Measurements from ENCODE around the gene INO80D. TPM values are rescaled to one million over a fixed set of nuclear protein-coding genes. Genes with fewer than 3 reads are reported as not detected.
A peak's percentile ranks its signal among the peaks of the same experiment; 100 is the strongest.
"Not testable (repeated sequence)": the region's sequence is repeated elsewhere in the genome, so short reads cannot be mapped to it uniquely, and the experiment has no call there.

Gene INO80D
- total and polyA plus RNA-seq, 11 donors: 2.9 to 21.7 (median 14.7) TPM

- H3K9me3 ChIP-seq: no peaks in the 10 kb centered on the region
- TF ChIP-seq POLR2A (IDR thresholded peaks at IDR 0.05) (no peak), CTCF (IDR thresholded peaks at IDR 0.05) (no peak)
- no peak for ATAC-seq
- peaks cover 0 to 78% (median 55%) of the 10 kb centered on the region in 9 donors for H3K36me3 ChIP-seq
- H3K27me3 ChIP-seq: no peaks in the 10 kb centered on the region
- H3K4me1 ChIP-seq: no peaks in the 10 kb centered on the region
- DNase-seq: no peak
- H3K27ac ChIP-seq: no peak overlapping the region
- intact Hi-C loops (cut with DNase I): loop anchor here in 2 of 10 donors (10.0 kb wide), 2 partner anchors 105 to 135 kb away; partner anchors contain the start of genes EEF1B2 (in 1 of the 2) and NDUFS1 (in 1 of the 2)
- H3K4me3 ChIP-seq: no peak overlapping the region
- 97 to 100% (median 98%) methylated on average over 2 of the region's 2 CpGs for WGBS, 4 donors
These were observed 65.8 kb downstream of the INO80D start for GRCh38 chr2:206020171-206020570.

GRCh38 chr2:206015746-206016145 is 70.2 kb downstream of the INO80D start:
- not testable (repeated sequence) for H3K27ac ChIP-seq, DNase-seq, H3K4me3 ChIP-seq, ATAC-seq, H3K27me3 ChIP-seq, H3K9me3 ChIP-seq, H3K4me1 ChIP-seq
- peaks cover 0 to 83% (median 80%) of the 10 kb centered on the region in 9 donors for H3K36me3 ChIP-seq
- intact Hi-C loops (cut with DNase I): loop anchor here in 1 of 10 donors (10.0 kb wide), 1 partner anchor 109 kb away; no protein-coding TSS in a partner anchor
- 89 to 100% (median 96%) methylated on average over 2 of the region's 2 CpGs for WGBS, 4 donors

- no peak overlapping the region for H3K27ac ChIP-seq
- peaks cover 0 to 86% (median 75%) of the 10 kb centered on the region in 9 donors for H3K36me3 ChIP-seq
- DNase-seq (no peak), ATAC-seq (peak in 1 of 4 donors; percentile 22)
- no peaks in the 10 kb centered on the region for H3K9me3 ChIP-seq
- no peaks in the 10 kb centered on the region for H3K27me3 ChIP-seq
- intact Hi-C loops (cut with DNase I): loop anchor here in 1 of 10 donors (10.0 kb wide), 1 partner anchor 113 kb away; no protein-coding TSS in a partner anchor
- no peak for TF ChIP-seq POLR2A (IDR thresholded peaks at IDR 0.05)
- H3K4me1 ChIP-seq: peaks cover 0 to 9% (median 0%) of the 10 kb centered on the region in 12 donors
- WGBS, 4 donors: 84 to 93% (median 85%) methylated on average over 1 of the region's 1 CpG
- H3K4me3 ChIP-seq: no peak overlapping the region
These were observed 74.2 kb downstream of the INO80D start for GRCh38 chr2:206011795-206012194.

GRCh38 chr2:206011018-206011614 is 74.9 kb downstream of the INO80D start:
- Histone ChIP-seq H3K9me3 (no peaks in the 10 kb centered on the region), H3K27me3 (no peaks in the 10 kb centered on the region), H3K4me1 (peaks cover 0 to 9% (median 0%) of the 10 kb centered on the region in 12 donors), H3K36me3 (peaks cover 0 to 86% (median 75%) of the 10 kb centered on the region in 9 donors), H3K4me3 (no peak overlapping the region), H3K27ac (no peak overlapping the region)
- TF ChIP-seq CTCF (IDR thresholded peaks at IDR 0.05): no peak
- TF ChIP-seq POLR2A (IDR thresholded peaks at IDR 0.05): no peak
- WGBS, 4 donors: 86 to 91% (median 89%) methylated on average over 4 of the region's 4 CpGs
- intact Hi-C loops (cut with DNase I): loop anchor here in 1 of 10 donors (10.0 kb wide), 1 partner anchor 114 kb away; no protein-coding TSS in a partner anchor
- ATAC-seq (peak in 3 of 4 donors; percentile 39 to 42 (median 41)), DNase-seq (no peak)

- DNase-seq: no peak
- intact Hi-C loops (cut with DNase I): no loop called here
- no peak overlapping the region for H3K4me3 ChIP-seq
- peak in 3 of 4 donors; percentile 30 to 36 (median 31) for ATAC-seq
- H3K9me3 ChIP-seq: no peaks in the 10 kb centered on the region
- no peak overlapping the region for H3K27ac ChIP-seq
- TF ChIP-seq POLR2A (IDR thresholded peaks at IDR 0.05): no peak
- peak in 7 of 12 donors; percentile 6 to 32 (median 18) for TF ChIP-seq CTCF (IDR thresholded peaks at IDR 0.05)
- 96 to 98% (median 97%) methylated on average over 8 of the region's 8 CpGs for WGBS, 4 donors
- H3K36me3 ChIP-seq: peaks cover 0 to 98% (median 72%) of the 10 kb centered on the region in 9 donors
- H3K27me3 ChIP-seq: no peaks in the 10 kb centered on the region
- H3K4me1 ChIP-seq: peaks cover 0 to 3% (median 0%) of the 10 kb centered on the region in 12 donors
These were observed 81.8 kb downstream of the INO80D start for GRCh38 chr2:206004004-206004693.

All from heart left ventricle (tissue), 16 donors.